K562 (cell line): ENCODE results near the gene RUNDC1. TPM values are rescaled to one million over a fixed set of nuclear protein-coding genes. Genes with fewer than 3 reads are reported as not detected.
A peak's percentile ranks its signal among the peaks of the same experiment; 100 is the strongest.

ENCODE experiments used
- ATAC-seq: fragments of 200-7000 bp; cut with Tn5 transposase; 3 replicates; pipeline ENCODE4 v1.9.1; 2020; ENCODE audit warnings: moderate library complexity
- BruUV-seq: library from RNA; stranded (reverse); fragments of 400-500 nt; replicated peaks from 2 replicates; lab custom pipeline; 2021; lab: Mats Ljungman, UMichigan
- CTCF ChIA-PET: fragments of 300-600 bp; formaldehyde crosslinking; extraction: SDS; loops from one replicate; lab custom pipeline; 2021; ENCODE audit warnings: low intra/inter-chr PET ratio; lab: Yijun Ruan, JAX
- POLR2A ChIA-PET: fragments of 300-600, 350-650 bp; sonication (Branson Sonifier 250); formaldehyde crosslinking; extraction: SDS; loops from one replicate; lab custom pipeline; 2021; ENCODE audit warnings: antibody characterized with exemption, inconsistent platforms; lab: Yijun Ruan, JAX
- DNase-seq, 4 experiments: peaks; one replicate each; pipeline versions ENCODE4 v3.0.0 to v3.0.0-alpha.2; 2011 to 2018; ENCODE audit warnings: low spot score in 3 of 4, mixed read lengths in 3 of 4; ENCODE audit errors: extremely low read depth in 1 of 4
- FAIRE-seq: peaks from 2 replicates; lab custom pipeline; 2011; peaks lifted over from hg19 to GRCh38; lab: Jason Lieb, UNC
- H2AFZ ChIP-seq: 2 replicates; pipeline ENCODE4 v1.6.0; 2011; ENCODE audit warnings: low read depth, low read length, control low read depth, inconsistent platforms
- H3K27ac ChIP-seq: fragments of 200-600 bp; 3 replicates; pipeline ENCODE4 v1.8.0; 2011; ENCODE audit warnings: low read depth, mild to moderate bottlenecking, control low read depth, inconsistent platforms, low read length, moderate library complexity, mixed read lengths; ENCODE audit errors: extremely low read depth
- H3K27me3 ChIP-seq, 2 experiments: fragments of 300-600 bp in 1 of 2; 2 replicates in 1 of 2; 3 replicates in 1 of 2; pipeline versions ENCODE4 v1.6.0 to v1.8.0; 2011; ENCODE audit warnings: inconsistent platforms in 2 of 2, low read length in 2 of 2, mild to moderate bottlenecking in 1 of 2, mixed read lengths in 1 of 2, moderate library complexity in 1 of 2; ENCODE audit not compliant: control insufficient read depth in 2 of 2, insufficient read depth in 2 of 2
- H3K36me3 ChIP-seq: fragments of 300-600 bp; 3 replicates; pipeline ENCODE4 v1.8.0; 2011; ENCODE audit warnings: mild to moderate bottlenecking, low read length, inconsistent platforms; ENCODE audit not compliant: control insufficient read depth, insufficient read depth
- H3K4me1 ChIP-seq, 2 experiments: fragments of 200-600 bp in 1 of 2; replicated peaks in 1 of 2; 2 replicates in 1 of 2; 3 replicates in 1 of 2; pipeline versions ENCODE4 v1.5.1 to v1.8.0; 2011; ENCODE audit warnings: inconsistent platforms in 2 of 2, low read length in 2 of 2, mild to moderate bottlenecking in 1 of 2, mixed read lengths in 1 of 2, moderate library complexity in 1 of 2; ENCODE audit not compliant: control insufficient read depth in 2 of 2, insufficient read depth in 2 of 2
- H3K4me2 ChIP-seq: 2 replicates; pipeline ENCODE4 v1.6.1; 2011; ENCODE audit warnings: low read length, control low read depth, inconsistent platforms, mixed read lengths; ENCODE audit not compliant: insufficient read depth
- H3K4me3 ChIP-seq: fragments of 200-600 bp; sonication (generic), shearing (Covaris generic); 2 replicates; pipeline ENCODE4 v1.5.1; 2016; ENCODE audit warnings: control low read depth, inconsistent platforms
- H3K79me2 ChIP-seq: fragments of 200-600 bp; 3 replicates; pipeline ENCODE4 v1.8.0; 2011; ENCODE audit warnings: low read length, inconsistent platforms; ENCODE audit not compliant: control insufficient read depth, insufficient read depth
- H3K9ac ChIP-seq, 2 experiments: 2 replicates each; pipeline versions ENCODE4 v1.6.0 to v1.6.1; 2011; ENCODE audit warnings: low read depth in 2 of 2, low read length in 2 of 2, control low read depth in 1 of 2, inconsistent platforms in 1 of 2, mild to moderate bottlenecking in 1 of 2, mixed read lengths in 1 of 2; ENCODE audit not compliant: insufficient read depth in 1 of 2
- H3K9me1 ChIP-seq: one replicate; pipeline ENCODE4 v1.6.0; 2011; ENCODE audit warnings: inconsistent platforms, mild to moderate bottlenecking, low read length, moderate library complexity; ENCODE audit not compliant: control insufficient read depth, insufficient read depth
- H3K9me3 ChIP-seq: replicated peaks from 2 replicates; pipeline ENCODE4 v1.5.1; 2011; ENCODE audit warnings: low read depth, low read length, inconsistent platforms; ENCODE audit not compliant: control insufficient read depth, insufficient read depth
- H4K20me1 ChIP-seq: replicated peaks from 2 replicates; pipeline ENCODE4 v1.6.1; 2011; ENCODE audit warnings: low read length, inconsistent platforms, mixed read lengths; ENCODE audit not compliant: control insufficient read depth, insufficient read depth
- BRD4 ChIP-seq: fragments of 200-600 bp; sonication (generic); IDR thresholded peaks from 2 replicates; pipeline ENCODE4 v1.6.1; 2017; ENCODE audit warnings: inconsistent platforms
- CEBPB ChIP-seq: fragments of 450-650 bp; IDR thresholded peaks from 2 replicates; pipeline ENCODE4 v1.6.1; 2016; ENCODE audit warnings: missing genetic modification characterization, missing compliant biosample characterization
- CUX1 ChIP-seq: fragments of 200-800 bp; sonication (Bioruptor generic); IDR thresholded peaks from 2 replicates; pipeline ENCODE4 v1.6.1; 2016; ENCODE audit warnings: missing genetic modification characterization, missing compliant biosample characterization
- GTF2E2 ChIP-seq: fragments of 200-800 bp; sonication (Bioruptor generic); IDR thresholded peaks from 2 replicates; pipeline ENCODE4 v1.6.1; 2016; ENCODE audit warnings: missing genetic modification characterization, missing compliant biosample characterization
- HDAC8 ChIP-seq: fragments of 450-650 bp; IDR thresholded peaks from 2 replicates; pipeline ENCODE4 v1.6.1; 2016; ENCODE audit warnings: mild to moderate bottlenecking, missing genetic modification characterization, moderate library complexity, missing compliant biosample characterization
- IFI16 ChIP-seq: fragments of 250-450 bp; sonication (Bioruptor Pico); IDR thresholded peaks from 2 replicates; pipeline ENCODE4 v2.1.2; 2022; ENCODE audit warnings: mild to moderate bottlenecking, inconsistent platforms
- NFIC ChIP-seq: fragments of 450-650 bp; IDR thresholded peaks from 2 replicates; pipeline ENCODE4 v1.6.1; 2017; ENCODE audit warnings: mild to moderate bottlenecking, inconsistent platforms
- SAFB ChIP-seq: fragments of 200-400 bp; formaldehyde crosslinking; IDR thresholded peaks from 2 replicates; pipeline ENCODE4 v1.6.1; 2017; ENCODE audit warnings: low read depth, low read length, borderline replicate concordance
- SETDB1 ChIP-seq: IDR thresholded peaks from one replicate; pipeline ENCODE4 v1.6.1; 2012; ENCODE audit warnings: low read length, control low read depth, inconsistent platforms
- TAL1 ChIP-seq: fragments of 450-650 bp; IDR thresholded peaks from 2 replicates; pipeline ENCODE4 v1.6.1; 2016; ENCODE audit warnings: mild to moderate bottlenecking
- YY1 ChIP-seq, 3 experiments: IDR thresholded peaks; 2 replicates each; pipeline ENCODE4 v1.6.1; 2011; ENCODE audit warnings: low read length in 2 of 3, mild to moderate bottlenecking in 2 of 3, moderate library complexity in 2 of 3, borderline replicate concordance in 1 of 3, control low read depth in 1 of 3, low read depth in 1 of 3; ENCODE audit not compliant: insufficient read depth in 3 of 3, insufficient replicate concordance in 2 of 3, control insufficient read depth in 1 of 3, insufficient read length in 1 of 3; ENCODE audit errors: extremely low read depth in 1 of 3
- ZNF23 ChIP-seq: fragments of 250-450 bp; sonication (Bioruptor Pico); IDR thresholded peaks from 2 replicates; pipeline ENCODE4 v1.4.0; 2020; ENCODE audit warnings: mild to moderate bottlenecking
- WGBS: fragments of 100-300 bp; shearing (Covaris generic); methylation state at CpG from one replicate; pipeline ENCODE4 v1.1.6; 2016; ENCODE audit warnings: low coverage, mixed read lengths; ENCODE audit not compliant: insufficient coverage; ENCODE audit errors: missing lambda C conversion rate; 5-methylcytosine and 5-hydroxymethylcytosine counted together
- in situ Hi-C: fragments of 300-500 bp; cut with MboI; formaldehyde crosslinking; loops from 4 replicates; pipeline ENCODE4 v1.15.0; 2018; ENCODE audit warnings: inconsistent platforms, mixed read lengths
- intact Hi-C: fragments of 100-400 bp; cut with micrococcal nuclease; formaldehyde crosslinking; loops from 2 replicates; pipeline ENCODE4 v1.14.2; 2022
- polyA plus RNA-seq, 8 experiments: library from polyadenylated mRNA; depleted of rRNA in 4 of 8; stranded (reverse) in 5 of 8; unstranded in 3 of 8; fragments of >200 nt; fragmentation: Nextera tagmentation in 2 of 8; fragmentation: Illumina TruSeq in 1 of 8; extraction: Ambion mirVana in 2 of 8; extraction: Trizol in 1 of 8; gene quantifications; 2 replicates each; pipeline versions ENCODE4 v1.2.1 to v1.2.3, GENCODE V29; 2011 to 2014; ENCODE audit warnings: inconsistent platforms in 1 of 8, missing spikeins in 1 of 8
- total RNA-seq, 7 experiments: library from RNA; depleted of rRNA in 6 of 7; stranded (reverse); fragments of >200 nt in 6 of 7; fragmentation: Illumina TruSeq in 2 of 7; extraction: Trizol in 2 of 7; gene quantifications; 2 replicates each; pipeline versions ENCODE4 v1.2.1 to v1.2.3, GENCODE V29; 2011 to 2021; ENCODE audit warnings: low replicate concordance in 1 of 7

Gene RUNDC1
- total and polyA plus RNA-seq, 9 of the 15 experiments (the other 6 are each of a cell fraction or from before 2014, with no cell fraction given), result 3.4 to 12.6 (median 9.4) TPM

- no peak overlapping the region for H3K9ac ChIP-seq
- 96% methylated on average over 6 of the region's 6 CpGs for WGBS
- no peak for ATAC-seq
- intact Hi-C loops, result no loop called here
- no peaks in the 10 kb centered on the region for H4K20me1 ChIP-seq
- H3K36me3 ChIP-seq, result peaks cover 77% of the 10 kb centered on the region
- no peaks in the 10 kb centered on the region for H3K4me1 ChIP-seq
- H2AFZ ChIP-seq, result no peak overlapping the region
- no peak for DNase-seq
- TF ChIP-seq NFIC (peak; percentile 70), ZNF23 (CRISPR knock-in tag) (no peak)
- H3K4me2 ChIP-seq, result no peak overlapping the region
- BruUV-seq, result no TSS peak
- ChIA-PET CTCF (no interaction called here), POLR2A (interaction anchor here (0.5 to 2.2 kb wide), 5 partner anchors 13 to 1080 kb away, joined by 3 to 6 read pairs (median 3); no protein-coding TSS in a partner anchor)
- H3K4me3 ChIP-seq, result no peak overlapping the region
- H3K27me3 ChIP-seq, result no peaks in the 10 kb centered on the region
- H3K79me2 ChIP-seq, result no peaks in the 10 kb centered on the region
- H3K9me3 ChIP-seq, result no peaks in the 10 kb centered on the region
- no peak for FAIRE-seq
- no peak overlapping the region for H3K27ac ChIP-seq
- no peaks in the 10 kb centered on the region for H3K9me1 ChIP-seq
- in situ Hi-C loops, result no loop called here
Measured at GRCh38 chr17:42991471-42991870, 11.1 kb downstream of the RUNDC1 start.

- in situ Hi-C loops, result no loop called here
- Histone ChIP-seq H3K9me3 (no peaks in the 10 kb centered on the region), H2AFZ (no peak overlapping the region), H3K4me3 (no peak overlapping the region), H4K20me1 (no peaks in the 10 kb centered on the region), H3K4me1 (peaks cover 0 to 8% of the 10 kb centered on the region in 2 experiments; a peak in 2 of 5 replicates), H3K36me3 (peaks cover 63% of the 10 kb centered on the region), H3K4me2 (no peak overlapping the region), H3K9me1 (no peaks in the 10 kb centered on the region), H3K79me2 (no peaks in the 10 kb centered on the region), H3K27me3 (no peaks in the 10 kb centered on the region), H3K27ac (no peak overlapping the region), H3K9ac (no peak overlapping the region)
- DNase-seq (no peak), FAIRE-seq (no peak), ATAC-seq (no peak)
- intact Hi-C loops, result no loop called here
- BruUV-seq, result TSS peak; percentile 21
- WGBS, result 55% methylated on average over 5 of the region's 5 CpGs
- ChIA-PET CTCF (no interaction called here), POLR2A (interaction anchor here (0.6 to 2.2 kb wide), 5 partner anchors 7 to 323 kb away, joined by 3 to 6 read pairs (median 3); no protein-coding TSS in a partner anchor)
- TF ChIP-seq GTF2E2 (tag) (no peak), BRD4 (no peak), HDAC8 (tag) (no peak), CUX1 (CRISPR knock-in tag) (no peak), SETDB1 (no peak), SAFB (no peak), CEBPB (tag) (no peak), TAL1 (no peak), IFI16 (CRISPR knock-in tag) (no peak), YY1 (IDR thresholded peaks at IDR 0.05; ENCODE audit: borderline replicate concordance in 1 of 3, control insufficient read depth in 1 of 3, extremely low read depth in 1 of 3, insufficient read depth in 3 of 3, insufficient read length in 1 of 3, insufficient replicate concordance in 2 of 3, low read depth in 1 of 3, low read length in 2 of 3) (no peak)
Measured at GRCh38 chr17:42992872-42993271, 12.5 kb downstream of the RUNDC1 start.
